HG02588 (cell line): Measurements from ENCODE around the gene POLDIP3.

Experiments
- ATAC-seq: cut with Tn5 transposase; IDR thresholded peaks from one replicate; pipeline ENCODE4 v1.9.1; 2021; ENCODE audit warnings: mild to moderate bottlenecking, moderate library complexity; ENCODE audit not compliant: unreplicated experiment

POLDIP3 gene, protein sequence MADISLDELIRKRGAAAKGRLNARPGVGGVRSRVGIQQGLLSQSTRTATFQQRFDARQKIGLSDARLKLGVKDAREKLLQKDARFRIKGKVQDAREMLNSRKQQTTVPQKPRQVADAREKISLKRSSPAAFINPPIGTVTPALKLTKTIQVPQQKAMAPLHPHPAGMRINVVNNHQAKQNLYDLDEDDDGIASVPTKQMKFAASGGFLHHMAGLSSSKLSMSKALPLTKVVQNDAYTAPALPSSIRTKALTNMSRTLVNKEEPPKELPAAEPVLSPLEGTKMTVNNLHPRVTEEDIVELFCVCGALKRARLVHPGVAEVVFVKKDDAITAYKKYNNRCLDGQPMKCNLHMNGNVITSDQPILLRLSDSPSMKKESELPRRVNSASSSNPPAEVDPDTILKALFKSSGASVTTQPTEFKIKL

DNA sequence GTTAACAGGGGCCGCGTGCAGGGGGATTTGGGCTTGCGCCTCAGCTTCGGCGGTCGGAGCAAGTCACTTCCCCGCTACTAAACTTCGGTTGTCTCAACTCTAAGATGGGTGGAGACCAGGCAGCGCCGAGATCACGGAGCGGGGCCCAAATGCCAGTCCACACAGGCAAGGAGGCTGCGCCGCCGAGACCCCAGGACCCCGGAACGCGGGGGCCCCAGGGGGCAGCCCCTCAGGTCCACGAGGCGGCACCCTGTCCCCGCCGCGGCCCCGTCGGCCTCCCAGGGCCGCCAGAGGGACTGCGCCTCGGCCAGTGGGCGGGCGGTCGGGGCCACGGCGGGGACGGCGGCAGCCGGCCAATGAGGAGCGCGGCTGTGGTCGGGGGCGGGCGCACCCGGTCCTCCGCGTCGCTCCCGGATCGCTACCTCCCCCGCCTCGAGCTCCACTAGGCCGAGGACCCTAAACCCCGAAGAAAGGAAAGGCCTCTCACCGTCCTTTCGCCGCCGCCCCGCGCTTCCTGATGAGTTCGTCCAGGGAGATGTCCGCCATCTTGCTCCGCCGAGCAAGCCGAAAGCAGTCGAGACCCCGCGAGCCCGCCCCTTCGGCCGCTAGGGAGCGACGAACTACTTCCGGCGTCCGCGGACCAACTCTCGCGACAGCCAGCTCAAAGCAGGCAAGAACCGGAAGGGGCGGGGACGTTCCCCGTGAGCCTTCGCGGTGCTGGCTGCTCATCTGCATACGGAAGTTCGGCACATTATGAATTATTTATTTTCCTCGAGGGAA, at the start of gene POLDIP3:
TSS of gene POLDIP3 (minus strand) at position 572 of the 780 bp plus-strand sequence. CDS start at position 546, 26 bp downstream.
- ATAC-seq: peak; percentile 65

- no peak for ATAC-seq
These were observed 47.5 kb upstream of the POLDIP3 start for GRCh38 chr22:42661985-42662831.

- no peak for ATAC-seq
These were observed 41.9 kb upstream of the POLDIP3 start for GRCh38 chr22:42656578-42656977.

DNA sequence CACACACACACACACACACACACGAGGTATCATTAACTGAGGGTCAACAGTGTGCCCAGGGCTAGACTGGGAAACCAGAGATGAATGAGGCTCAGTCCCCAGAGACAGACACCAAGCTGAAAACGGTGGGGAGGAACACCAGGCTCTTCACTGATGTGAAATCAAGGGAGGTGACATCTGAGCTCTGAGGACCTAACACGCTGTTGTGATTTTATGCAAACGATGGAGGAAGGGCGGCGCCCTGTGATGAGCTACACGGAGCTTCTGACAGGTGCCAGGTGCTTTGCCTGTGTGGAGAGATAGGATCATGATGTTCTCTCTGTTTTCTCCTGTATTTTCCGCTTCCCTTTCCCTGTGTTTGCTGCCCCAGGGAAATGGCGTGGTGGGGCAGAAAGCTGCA, 41.0 kb upstream of the POLDIP3 start:
- ATAC-seq: no peak

- no peak for ATAC-seq
These were observed 39.9 kb upstream of the POLDIP3 start for GRCh38 chr22:42654436-42655073.

- ATAC-seq: no peak
These were observed 39.3 kb upstream of the POLDIP3 start for GRCh38 chr22:42653999-42654398.

GRCh38 chr22:42651134-42651533, 36.5 kb upstream of the POLDIP3 start:
- no peak for ATAC-seq

DNA sequence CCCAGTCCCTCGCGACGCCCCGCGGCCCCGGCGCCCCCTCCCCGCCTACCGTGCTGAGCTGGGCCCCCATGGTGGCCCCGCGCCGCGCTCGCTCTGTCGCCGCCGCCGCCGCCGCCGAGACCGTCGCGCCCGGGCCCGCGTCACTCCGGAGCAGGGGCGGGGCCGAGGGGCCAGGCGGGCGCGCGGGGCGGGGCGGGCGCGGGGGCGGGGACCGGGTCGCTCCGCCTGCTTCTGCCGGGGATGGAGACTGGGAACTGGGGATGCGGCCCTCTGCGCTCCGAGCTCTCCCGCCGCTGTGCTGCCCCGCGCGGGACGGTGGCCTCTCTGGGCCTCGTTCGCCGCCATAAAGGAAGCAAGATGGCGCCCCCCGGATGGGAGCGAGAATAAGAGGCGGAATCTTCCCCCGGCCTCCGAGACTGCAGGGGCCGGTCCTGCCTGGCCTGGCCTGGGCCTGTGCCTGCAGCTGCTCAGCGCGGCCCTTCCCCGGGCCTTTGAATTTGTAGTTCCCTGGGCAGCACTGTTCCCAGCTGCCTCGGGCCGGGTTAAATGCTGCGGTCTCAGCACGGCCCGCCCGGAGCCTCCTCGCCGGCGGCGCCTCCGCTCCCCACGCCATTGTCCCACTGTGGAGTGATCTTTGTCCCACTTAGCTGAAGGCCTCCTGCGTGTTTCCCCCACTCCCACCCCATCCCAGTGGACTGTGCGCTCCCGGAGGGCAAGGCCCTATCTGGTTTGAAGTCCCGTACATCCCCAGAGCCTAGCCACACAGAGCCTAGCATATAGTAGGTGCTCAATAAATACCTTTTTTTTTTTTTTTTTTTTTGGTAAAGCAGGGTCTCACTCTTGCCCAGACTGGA, 34.8 kb upstream of the POLDIP3 start, which contains the start of gene CYB5R3:
TSS of gene CYB5R3 (minus strand) at position 147 of the 854 bp plus-strand sequence. CDS start at position 70, 77 bp downstream.
- peak; percentile 60 for ATAC-seq

DNA sequence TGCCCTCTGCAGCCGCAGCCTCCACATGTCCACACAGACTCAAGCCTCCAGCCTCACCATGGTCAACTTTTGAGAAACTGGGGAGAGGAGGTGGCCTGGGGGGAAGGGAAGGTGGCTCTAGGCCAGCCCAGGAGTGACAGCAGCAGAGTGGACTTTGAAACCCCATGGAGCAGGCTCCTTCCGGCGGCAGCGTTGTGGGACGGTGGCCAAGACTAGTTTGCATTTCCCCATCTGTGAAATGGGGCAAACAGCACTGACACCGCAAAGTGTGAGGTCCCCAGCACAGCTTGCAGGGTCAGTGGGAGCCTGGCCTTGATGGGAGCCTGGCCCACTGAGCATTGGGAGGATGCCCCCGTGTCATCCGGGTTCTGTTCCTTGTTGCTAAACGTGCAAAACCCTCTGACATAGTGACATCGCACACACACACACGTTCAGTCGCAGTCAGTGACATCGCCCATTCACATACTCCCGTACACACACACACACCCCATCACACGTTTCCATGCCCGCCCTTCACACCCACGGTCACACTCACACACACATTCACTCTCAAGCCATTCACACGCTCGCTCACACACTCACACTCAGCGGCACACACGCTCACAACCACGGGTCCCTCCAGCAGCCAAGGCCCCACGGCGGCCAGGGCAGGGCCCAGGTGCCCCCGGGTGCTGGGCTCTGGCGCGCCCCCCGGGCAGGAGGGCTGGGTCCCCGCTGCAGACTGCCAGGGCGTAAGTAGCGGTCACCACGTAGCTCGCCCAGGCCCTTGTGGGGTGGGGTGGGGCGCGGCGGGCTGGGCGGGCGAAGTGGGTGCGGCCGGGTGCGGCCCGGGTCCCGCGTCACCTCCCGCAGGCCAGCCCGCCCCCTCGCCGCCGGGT, 33.9 kb upstream of the POLDIP3 start:
- ATAC-seq: peak; percentile 30

GRCh38 chr22:42648017-42648367, 33.3 kb upstream of the POLDIP3 start:
- no peak for ATAC-seq

GRCh38 chr22:42646569-42647525, 32.2 kb upstream of the POLDIP3 start:
- no peak for ATAC-seq

DNA sequence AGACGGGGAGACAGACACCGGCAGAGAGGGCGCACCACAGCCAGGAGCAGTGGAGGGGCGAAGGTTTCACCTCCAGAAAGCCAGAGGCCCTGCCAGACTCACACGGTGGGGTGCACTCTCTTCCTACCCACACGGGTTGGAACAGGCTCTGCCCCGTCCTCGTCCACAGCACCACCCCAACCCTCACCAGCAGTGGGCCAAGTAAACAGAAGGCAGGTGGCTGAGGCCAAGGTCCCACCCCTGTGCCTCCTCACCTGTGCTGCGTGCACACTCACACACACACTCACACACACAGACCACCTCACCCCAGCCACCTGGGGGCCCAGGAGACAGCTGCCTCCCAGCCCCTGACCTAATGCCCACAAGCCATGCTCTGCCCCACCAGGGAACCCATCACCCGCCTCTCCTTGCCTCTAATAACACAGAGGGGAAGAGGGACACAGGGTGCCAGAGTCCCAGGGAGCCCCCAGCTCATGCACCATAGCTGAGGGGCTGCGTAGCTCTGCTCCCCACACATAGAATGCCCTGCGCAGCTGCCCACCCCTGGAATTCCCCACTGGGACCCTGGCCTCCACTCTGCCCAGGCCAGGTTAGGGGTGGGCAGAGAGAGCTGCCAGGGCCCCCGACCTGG, 31.4 kb upstream of the POLDIP3 start:
- ATAC-seq: no peak

DNA sequence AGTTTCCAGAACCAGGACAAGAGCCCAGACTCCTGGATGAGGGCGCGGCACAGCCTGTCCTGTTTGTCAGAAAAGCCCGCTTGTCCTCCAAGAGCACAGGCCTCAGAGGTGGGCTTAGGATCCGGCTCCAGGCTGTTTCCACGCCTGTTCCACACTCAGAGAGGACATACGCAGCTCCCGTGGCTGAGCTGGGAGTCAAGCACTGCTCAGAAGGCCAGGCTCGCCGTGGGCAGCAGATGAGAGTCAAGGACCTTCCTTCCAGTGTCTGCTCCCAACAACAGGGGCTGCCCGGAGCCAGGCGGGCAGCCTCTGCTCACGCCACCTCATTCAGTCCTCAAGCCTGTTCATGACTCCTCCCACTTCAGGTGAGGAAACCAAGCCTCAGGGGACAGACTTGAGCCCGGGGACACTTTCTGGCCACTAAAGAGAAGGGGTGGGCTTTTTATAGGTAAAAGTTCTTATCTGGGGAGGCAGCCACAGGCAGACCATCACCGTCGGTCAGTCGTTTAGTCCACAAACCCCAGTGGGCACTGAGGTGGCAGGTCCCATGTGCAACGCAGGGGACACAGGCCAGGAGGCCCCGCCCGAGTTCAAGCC, 30.8 kb upstream of the POLDIP3 start:
- no peak for ATAC-seq

GRCh38 chr22:42644422-42645340, 30.0 kb upstream of the POLDIP3 start:
- no peak for ATAC-seq

DNA sequence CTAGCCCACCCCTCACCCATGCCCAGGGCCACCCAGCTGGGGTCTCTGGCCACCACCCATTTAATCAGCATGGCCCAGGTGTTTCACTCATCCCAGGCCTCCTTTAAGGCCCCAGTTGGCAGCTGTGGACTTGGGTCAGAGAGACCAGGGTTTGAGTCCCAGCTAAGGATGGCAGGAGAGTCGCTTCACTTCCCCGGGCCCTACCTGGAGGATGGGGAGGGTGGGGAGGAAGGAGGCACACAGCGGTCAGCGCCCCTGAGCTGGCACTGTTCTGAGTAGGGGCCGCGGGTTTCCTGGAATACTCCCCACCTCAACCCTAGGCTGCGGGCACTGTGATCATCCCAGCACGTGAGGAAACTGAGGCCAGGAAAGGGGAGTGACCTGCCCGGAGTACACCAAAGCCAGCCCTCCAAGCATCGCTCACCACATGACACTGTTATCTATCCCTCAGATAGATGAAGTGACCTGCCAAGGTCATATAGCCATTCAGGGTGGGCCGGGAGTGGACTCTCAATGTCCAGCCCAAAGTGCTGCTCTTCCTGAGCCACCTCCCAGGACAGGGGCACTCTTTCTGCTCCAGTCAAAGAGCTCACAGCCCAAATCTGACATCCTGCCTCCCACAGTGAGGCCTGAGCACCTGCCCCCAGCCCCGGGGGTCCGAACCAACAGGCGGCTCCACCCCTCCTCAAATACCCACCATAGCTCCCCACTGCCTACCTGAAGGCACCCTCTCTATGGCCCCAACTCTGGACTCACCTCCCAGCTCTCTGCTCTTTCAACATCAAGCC, 29.1 kb upstream of the POLDIP3 start:
- no peak for ATAC-seq
